ENCODE data around the gene IL19.

GRCh38 chr1:206738370-206739366 lies 31.9 kb upstream of the IL19 start:
- TF ChIP-seq, protein P1, sequence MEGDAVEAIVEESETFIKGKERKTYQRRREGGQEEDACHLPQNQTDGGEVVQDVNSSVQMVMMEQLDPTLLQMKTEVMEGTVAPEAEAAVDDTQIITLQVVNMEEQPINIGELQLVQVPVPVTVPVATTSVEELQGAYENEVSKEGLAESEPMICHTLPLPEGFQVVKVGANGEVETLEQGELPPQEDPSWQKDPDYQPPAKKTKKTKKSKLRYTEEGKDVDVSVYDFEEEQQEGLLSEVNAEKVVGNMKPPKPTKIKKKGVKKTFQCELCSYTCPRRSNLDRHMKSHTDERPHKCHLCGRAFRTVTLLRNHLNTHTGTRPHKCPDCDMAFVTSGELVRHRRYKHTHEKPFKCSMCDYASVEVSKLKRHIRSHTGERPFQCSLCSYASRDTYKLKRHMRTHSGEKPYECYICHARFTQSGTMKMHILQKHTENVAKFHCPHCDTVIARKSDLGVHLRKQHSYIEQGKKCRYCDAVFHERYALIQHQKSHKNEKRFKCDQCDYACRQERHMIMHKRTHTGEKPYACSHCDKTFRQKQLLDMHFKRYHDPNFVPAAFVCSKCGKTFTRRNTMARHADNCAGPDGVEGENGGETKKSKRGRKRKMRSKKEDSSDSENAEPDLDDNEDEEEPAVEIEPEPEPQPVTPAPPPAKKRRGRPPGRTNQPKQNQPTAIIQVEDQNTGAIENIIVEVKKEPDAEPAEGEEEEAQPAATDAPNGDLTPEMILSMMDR (IDR thresholded peaks at IDR 0.05), result no peak
- TF ChIP-seq POLR2A (IDR thresholded peaks at IDR 0.05), result no peak

Data from lower leg skin (tissue), 3 donors.